ENCODE data around the gene ARHGAP8.
"Not testable (repeated sequence)": the region's sequence is repeated elsewhere in the genome, so short reads cannot be mapped to it uniquely, and the experiment has no call there.

Gene ARHGAP8

GRCh38 chr22:44740307-44740706 is 12.1 kb upstream of the ARHGAP8 start:
- DNase-seq: no peak

- DNase-seq: no peak
Measured at GRCh38 chr22:44741929-44742328, 10.4 kb upstream of the ARHGAP8 start.

DNA sequence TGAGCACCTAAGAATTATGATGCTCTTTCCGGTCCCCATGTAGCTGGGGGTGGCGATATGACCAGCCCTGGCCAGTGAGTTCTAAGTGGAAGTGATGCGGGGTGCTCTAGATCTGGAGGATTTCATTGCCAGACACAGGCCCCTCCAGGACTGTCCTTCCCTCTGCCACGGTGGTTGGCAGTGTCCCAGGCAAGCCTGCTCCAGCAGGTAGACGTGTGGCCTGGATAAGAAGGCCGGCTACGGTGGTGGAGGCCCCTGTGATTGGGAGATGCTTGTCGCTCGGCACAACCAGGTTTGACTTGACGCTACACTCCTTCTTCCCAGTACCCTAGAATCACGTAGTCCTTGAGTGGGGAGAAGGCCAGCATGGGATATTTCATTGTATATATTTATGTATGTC is 9.1 kb upstream of the ARHGAP8 start:
- no peak for DNase-seq

DNA sequence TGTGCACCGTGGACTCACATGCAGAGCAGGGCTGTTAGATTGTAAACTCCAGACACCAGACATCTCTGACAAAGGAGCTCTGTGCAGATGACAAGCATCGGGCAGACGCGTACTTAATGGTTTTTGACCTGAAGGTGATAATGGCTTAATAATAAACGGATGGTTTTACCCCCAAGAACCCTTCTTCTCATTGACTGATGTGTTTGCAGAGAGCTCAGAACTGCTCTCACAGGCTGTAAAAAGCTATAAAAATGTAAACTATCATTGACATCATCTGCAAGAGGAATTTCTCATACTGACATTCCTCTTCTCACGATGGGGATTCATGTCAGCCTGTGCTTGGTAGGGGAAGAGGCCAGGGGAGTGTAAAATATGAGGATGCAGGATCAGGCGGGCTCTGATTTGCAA is 8.6 kb upstream of the ARHGAP8 start:
- DNase-seq: no peak

- DNase-seq: no peak
Measured at GRCh38 chr22:44745853-44746789, 6.3 kb upstream of the ARHGAP8 start.

GRCh38 chr22:44747784-44748127 is 4.6 kb upstream of the ARHGAP8 start:
- DNase-seq: not testable (repeated sequence)

DNA sequence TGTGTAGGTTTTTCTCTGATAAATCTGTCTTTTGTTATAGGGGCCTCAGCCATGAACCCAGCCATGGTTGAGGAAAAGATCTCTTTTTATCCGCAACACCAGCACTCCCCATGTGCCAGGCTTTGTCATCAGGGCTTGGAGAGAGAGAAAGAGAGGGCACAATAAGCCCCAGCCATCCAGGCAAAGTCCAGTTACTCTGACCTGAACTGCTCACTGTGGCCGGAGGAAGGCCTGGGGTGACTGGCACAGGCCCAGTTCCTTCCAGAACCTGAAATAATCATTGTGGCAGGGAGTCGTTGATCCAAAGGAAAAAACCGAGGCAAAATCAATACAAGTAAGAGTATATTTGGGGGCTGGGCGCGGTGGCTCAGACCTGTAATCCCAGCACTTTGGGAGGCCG is 3.9 kb upstream of the ARHGAP8 start:
- no peak for DNase-seq

- DNase-seq: no peak
Measured at GRCh38 chr22:44750481-44750880, 1.9 kb upstream of the ARHGAP8 start.

DNA sequence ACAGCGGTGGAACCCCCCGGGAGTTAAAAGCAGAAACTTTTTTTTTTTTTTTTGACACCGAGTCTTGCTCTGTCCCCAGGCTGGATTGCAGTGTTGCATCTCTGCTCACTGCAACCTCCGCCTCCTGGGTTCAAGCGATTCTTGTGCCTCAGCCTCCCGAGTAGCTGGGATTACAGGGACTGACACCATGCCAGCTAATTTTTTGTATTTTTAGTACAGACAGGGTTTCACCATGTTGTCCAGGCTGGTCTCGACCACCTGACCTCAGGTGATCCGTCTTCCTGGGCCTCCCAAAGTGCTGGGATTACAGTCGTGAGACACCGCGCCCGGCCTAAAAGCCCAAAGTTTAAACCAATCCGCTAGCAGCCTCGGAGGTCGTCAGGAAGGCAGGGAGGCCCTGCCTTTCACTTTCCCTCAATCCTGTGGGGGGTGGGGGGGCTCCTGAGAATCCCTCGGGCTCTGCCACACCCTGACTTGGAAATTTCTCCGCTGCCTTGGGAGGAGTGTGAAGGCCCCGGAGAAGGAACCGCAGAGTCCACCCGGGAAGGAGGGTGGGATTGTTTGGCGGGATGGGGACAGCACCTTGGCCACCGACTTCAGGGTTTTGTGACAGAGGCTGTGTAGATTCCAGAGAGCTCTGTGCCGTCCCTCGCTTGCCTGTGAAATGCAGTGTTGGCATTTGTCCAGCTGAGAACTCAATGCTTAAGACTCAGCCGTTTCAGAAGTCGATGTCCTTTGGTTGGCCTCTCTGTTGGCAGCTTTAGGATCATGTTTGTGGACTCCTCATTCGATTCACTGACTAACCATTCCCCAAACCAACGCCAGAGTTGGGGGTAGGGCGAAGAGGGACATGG is 1.0 kb downstream of the ARHGAP8 start:
- DNase-seq: no peak

GRCh38 chr22:44754998-44755397 is 2.6 kb downstream of the ARHGAP8 start:
- no peak for DNase-seq

GRCh38 chr22:44755417-44755816 is 3.0 kb downstream of the ARHGAP8 start:
- no peak for DNase-seq

- DNase-seq: no peak
Measured at GRCh38 chr22:44755956-44756361, 3.6 kb downstream of the ARHGAP8 start.

GRCh38 chr22:44758344-44758973 is 6.1 kb downstream of the ARHGAP8 start:
- DNase-seq: no peak

DNA sequence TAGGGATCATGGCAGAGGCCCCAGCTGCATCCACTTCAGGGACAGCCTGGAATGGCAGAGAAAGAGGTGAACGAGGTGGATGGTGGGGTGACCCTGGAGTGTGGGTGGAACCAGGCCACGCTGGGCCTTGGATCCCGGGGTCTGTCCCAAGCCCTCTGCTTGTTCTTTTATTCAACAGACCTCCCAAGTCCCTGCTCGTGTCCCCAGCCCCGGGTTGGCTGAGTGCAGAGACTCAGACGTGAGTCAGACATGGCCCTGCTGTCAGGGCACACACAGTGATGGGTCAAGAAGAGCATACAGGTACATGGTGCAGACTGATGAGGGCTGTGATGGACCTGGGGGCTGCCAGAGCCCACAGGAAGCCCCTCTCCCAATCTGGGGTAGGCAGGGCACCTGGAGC is 6.6 kb downstream of the ARHGAP8 start:
- DNase-seq: no peak

- DNase-seq: no peak
Measured at GRCh38 chr22:44759430-44760310, 7.3 kb downstream of the ARHGAP8 start.

DNA sequence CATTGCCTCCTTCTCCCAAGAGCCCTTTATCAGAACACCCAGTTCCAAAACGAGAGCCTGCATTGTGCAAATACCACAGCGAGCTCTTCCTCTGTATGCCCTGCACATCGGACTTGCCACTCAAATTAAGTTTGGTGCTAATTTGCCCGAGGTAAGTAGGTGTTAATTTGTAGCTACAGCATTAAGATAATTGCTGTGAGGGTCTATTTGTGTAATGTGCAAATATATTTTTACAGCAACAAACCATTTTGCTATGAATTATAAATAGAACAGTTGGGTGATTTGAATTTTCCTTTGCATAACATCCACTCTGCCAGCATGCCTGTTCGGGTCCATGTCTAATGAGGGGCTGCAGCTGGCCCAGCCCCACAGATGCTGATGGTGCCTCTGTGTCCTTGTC is 8.1 kb downstream of the ARHGAP8 start:
- no peak for DNase-seq

DNA sequence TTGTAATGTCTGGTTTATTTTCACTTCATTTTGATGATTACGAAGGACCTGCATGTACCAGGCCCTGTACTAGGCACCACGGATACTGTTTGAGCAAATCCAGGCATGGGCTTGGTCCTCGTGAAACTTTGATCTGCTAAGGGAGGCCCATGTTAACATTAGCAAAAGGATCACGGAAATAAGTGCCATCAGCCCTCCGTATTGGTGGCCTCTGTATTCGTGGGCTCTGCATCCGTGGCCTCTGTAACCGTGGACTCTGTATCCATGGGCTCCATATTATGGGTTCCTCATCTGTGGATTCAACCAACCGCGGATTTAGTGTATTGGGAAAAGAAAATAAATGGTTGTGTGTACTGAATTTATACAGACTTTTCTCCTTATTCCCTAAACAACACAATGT is 8.7 kb downstream of the ARHGAP8 start:
- DNase-seq: no peak

DNA sequence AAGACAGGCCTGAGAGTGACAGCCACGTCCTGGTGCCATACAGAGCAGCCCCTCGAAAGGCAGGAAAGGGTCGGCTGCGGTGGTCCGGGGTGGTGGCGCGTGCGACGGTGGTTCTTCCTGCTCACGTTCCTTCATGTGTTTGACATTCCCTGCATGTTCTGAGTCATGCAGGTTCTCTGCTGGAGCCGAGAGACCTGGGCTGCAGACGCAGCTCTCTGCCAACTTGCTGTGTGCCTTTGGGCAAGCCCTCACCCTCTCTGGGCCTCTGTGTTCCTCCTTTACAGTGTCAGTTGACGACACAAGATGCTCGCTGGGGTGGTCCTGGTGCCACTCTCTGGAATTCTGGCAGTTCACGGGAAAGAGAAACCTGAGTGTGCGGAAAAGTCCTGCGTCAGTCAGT is 12.0 kb downstream of the ARHGAP8 start:
- no peak for DNase-seq

- DNase-seq: no peak
Measured at GRCh38 chr22:44764974-44765373, 12.6 kb downstream of the ARHGAP8 start.

- no peak for DNase-seq
Measured at GRCh38 chr22:44765571-44766285, 13.4 kb downstream of the ARHGAP8 start.

GRCh38 chr22:44773082-44773481 is 20.7 kb downstream of the ARHGAP8 start:
- no peak for DNase-seq

- no peak for DNase-seq
Measured at GRCh38 chr22:44775862-44776261, 23.5 kb downstream of the ARHGAP8 start.

All from CD4-positive, alpha-beta T cell treated with Interleukin-17A for 1 hour (primary cell).